GM23248 (cell line): ENCODE results near the gene MPND. TPM values are rescaled to one million over a fixed set of nuclear protein-coding genes. Genes with fewer than 3 reads are reported as not detected.

Experiments
- DNase-seq: peaks from one replicate; pipeline ENCODE4 v3.0.0-alpha.2; 2015
- H2AFZ ChIP-seq: fragments of 200-600 bp; sonication (generic); 2 replicates; pipeline ENCODE4 v1.6.1; 2016; ENCODE audit warnings: antibody characterized with exemption
- H3F3A ChIP-seq: fragments of 200-600 bp; sonication (generic); 2 replicates; pipeline ENCODE4 v1.6.1; 2016; ENCODE audit warnings: mild to moderate bottlenecking, antibody characterized with exemption, mixed run types; ENCODE audit not compliant: insufficient read depth
- H3K27ac ChIP-seq: fragments of 200-600 bp; sonication (generic); 2 replicates; pipeline ENCODE4 v1.5.1; 2016; ENCODE audit warnings: mild to moderate bottlenecking
- H3K27me3 ChIP-seq: fragments of 200-600 bp; sonication (generic); replicated peaks from 2 replicates; pipeline ENCODE4 v1.6.1; 2016; ENCODE audit warnings: mild to moderate bottlenecking; ENCODE audit not compliant: insufficient read depth
- H3K36me3 ChIP-seq: fragments of 200-600 bp; sonication (generic); 2 replicates; pipeline ENCODE4 v1.6.1; 2016; ENCODE audit warnings: low read depth, mild to moderate bottlenecking
- H3K4me1 ChIP-seq: fragments of 200-600 bp; sonication (generic); 2 replicates; pipeline ENCODE4 v1.6.1; 2016; ENCODE audit warnings: mild to moderate bottlenecking; ENCODE audit not compliant: insufficient read depth
- H3K4me2 ChIP-seq: fragments of 200-600 bp; sonication (generic); one replicate; pipeline ENCODE4 v1.6.1; 2016; ENCODE audit warnings: mild to moderate bottlenecking; ENCODE audit not compliant: unreplicated experiment
- H3K4me3 ChIP-seq: fragments of 200-600 bp; sonication (generic); 2 replicates; pipeline ENCODE4 v1.5.1; 2016; ENCODE audit warnings: mild to moderate bottlenecking
- H3K79me2 ChIP-seq: fragments of 200-600 bp; sonication (generic); 2 replicates; pipeline ENCODE4 v1.6.1; 2016; ENCODE audit warnings: mild to moderate bottlenecking; ENCODE audit not compliant: insufficient read depth
- H3K9ac ChIP-seq: fragments of 200-600 bp; sonication (generic); 2 replicates; pipeline ENCODE4 v1.6.1; 2016; ENCODE audit warnings: mild to moderate bottlenecking
- H3K9me2 ChIP-seq: fragments of 200-600 bp; sonication (generic); 2 replicates; pipeline ENCODE4 v1.6.1; 2016; ENCODE audit warnings: mixed run types, mild to moderate bottlenecking, moderate library complexity; ENCODE audit not compliant: insufficient read depth
- H3K9me3 ChIP-seq: fragments of 200-600 bp; sonication (generic); one replicate; pipeline ENCODE4 v1.6.1; 2017; ENCODE audit warnings: low read depth
- H4K20me1 ChIP-seq: fragments of 200-600 bp; sonication (generic); 2 replicates; pipeline ENCODE4 v1.6.0; 2016; ENCODE audit not compliant: insufficient read depth
- EZH2 ChIP-seq: fragments of 200-600 bp; sonication (generic); IDR thresholded peaks from 2 replicates; pipeline ENCODE4 v1.6.1; 2018; ENCODE audit warnings: antibody characterized with exemption, mild to moderate bottlenecking; ENCODE audit not compliant: insufficient read depth, poor library complexity, severe bottlenecking
- EZH2phosphoT487 ChIP-seq: fragments of 200-600 bp; sonication (generic); IDR thresholded peaks from 2 replicates; pipeline ENCODE4 v1.6.1; 2018; ENCODE audit warnings: antibody characterized with exemption, moderate library complexity, mild to moderate bottlenecking, low read depth; ENCODE audit not compliant: insufficient read depth
- WGBS, 2 experiments: methylation state at CpG; one replicate each; pipeline ENCODE4 v1.1.6; 2015 to 2017; ENCODE audit warnings: low lambda C conversion rate in 2 of 2, low coverage in 1 of 2; ENCODE audit errors: missing lambda C conversion rate in 2 of 2; 5-methylcytosine and 5-hydroxymethylcytosine counted together
- in situ Hi-C: fragments of 300-500 bp; cut with MboI; formaldehyde crosslinking; loops from 2 replicates; pipeline ENCODE4 v1.15.0; 2020
- polyA plus RNA-seq: library from polyadenylated mRNA; unstranded; fragments of >200 nt; fragmentation: Nextera tagmentation; extraction: Ambion mirVana; gene quantifications from 2 replicates; pipeline ENCODE4 v1.2.1, GENCODE V29; 2016
- total RNA-seq: library from RNA; depleted of rRNA; stranded (reverse); fragments of >200 nt; shearing (Covaris generic); gene quantifications from 2 replicates; pipeline ENCODE4 v1.2.3, GENCODE V29; 2014

The MPND gene
- total and polyA plus RNA-seq, 2 experiments from 2014 or later = 3.0 to 8.4 TPM

DNA sequence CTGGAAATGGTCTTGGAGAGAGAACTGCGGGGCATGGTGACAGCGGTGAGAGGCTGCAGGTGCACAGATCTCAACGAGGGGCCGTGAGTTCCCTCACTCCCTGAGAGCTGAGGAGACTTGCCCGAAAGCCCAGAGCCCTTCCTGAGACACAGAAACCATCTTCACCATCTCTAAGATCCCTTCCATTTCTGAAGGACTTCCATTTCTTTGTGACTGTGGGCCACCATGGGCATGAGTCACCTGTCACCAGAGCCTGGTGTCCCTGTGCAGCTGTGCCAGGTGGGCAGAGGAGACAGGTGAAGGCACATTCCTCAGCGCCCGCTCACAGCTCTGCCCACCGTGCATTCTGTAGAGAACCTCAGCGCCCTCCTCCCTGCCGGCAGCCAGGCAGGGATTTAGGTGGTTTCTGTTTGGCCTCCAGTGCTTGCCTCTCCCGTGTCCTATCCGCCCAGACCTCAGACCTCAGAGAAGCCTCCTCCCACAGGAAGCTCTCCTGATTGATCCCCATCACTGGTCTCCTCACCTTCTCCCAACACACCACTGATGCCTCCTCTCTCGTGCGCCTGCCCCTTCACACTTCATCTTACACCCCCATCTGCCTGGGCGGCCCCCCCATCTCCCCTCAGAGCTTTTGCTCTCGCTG is 32.8 kb downstream of the MPND start:
- Histone ChIP-seq H3F3A (peaks cover 48% of the 10 kb centered on the region), H3K27me3 (no peaks in the 10 kb centered on the region), H3K4me1 (peaks cover 64% of the 10 kb centered on the region), H3K27ac (peak overlapping the region; percentile 97), H3K4me3 (no peak overlapping the region), H3K79me2 (peaks cover 88% of the 10 kb centered on the region), H3K9me3 (no peaks in the 10 kb centered on the region), H3K9ac (peak overlapping the region; percentile 86), H4K20me1 (no peaks in the 10 kb centered on the region; the same call in 1 of the 2 replicates), H3K9me2 (no peaks in the 10 kb centered on the region), H3K4me2 (peak overlapping the region; percentile 22), H3K36me3 (no peaks in the 10 kb centered on the region), H2AFZ (no peak overlapping the region)
- 66 to 70% methylated on average over 15 to 16 of the region's 16 CpGs for WGBS, 2 experiments
- TF ChIP-seq EZH2phosphoT487 (no peak), EZH2 (no peak)
- in situ Hi-C loops = no loop called here
- DNase-seq = no peak

DNA sequence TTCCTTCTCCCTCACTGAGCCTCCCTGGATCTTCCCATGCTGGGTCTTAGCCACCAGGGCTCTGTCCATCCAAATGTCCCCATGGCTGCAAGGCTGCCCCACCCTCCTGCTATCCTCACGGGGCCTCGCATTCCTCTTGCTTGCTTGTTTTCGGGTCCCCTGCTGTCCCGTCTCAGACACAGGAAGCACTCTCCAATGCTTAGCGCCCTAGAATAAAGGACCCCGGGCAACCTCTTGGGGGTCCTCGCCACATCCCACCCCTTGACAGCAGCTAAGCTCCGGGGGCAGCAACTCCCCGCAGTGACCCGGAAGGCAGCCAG is 33.3 kb downstream of the MPND start:
- Histone ChIP-seq H3K4me1 (peaks cover 60% of the 10 kb centered on the region), H3K27ac (peak overlapping the region; percentile 97), H3K4me3 (no peak overlapping the region), H3K9me2 (no peaks in the 10 kb centered on the region), H3K79me2 (peaks cover 88% of the 10 kb centered on the region), H3K36me3 (no peaks in the 10 kb centered on the region), H3K4me2 (peak overlapping the region; percentile 22), H3K27me3 (no peaks in the 10 kb centered on the region), H4K20me1 (no peaks in the 10 kb centered on the region; the same call in 1 of the 2 replicates), H3F3A (peaks cover 43% of the 10 kb centered on the region), H3K9me3 (no peaks in the 10 kb centered on the region), H2AFZ (no peak overlapping the region), H3K9ac (peak overlapping the region; percentile 41; the same call in 1 of the 2 replicates)
- no peak for DNase-seq
- in situ Hi-C loops = no loop called here
- WGBS, 2 experiments = 40 to 44% methylated on average over 10 of the region's 10 CpGs
- TF ChIP-seq EZH2phosphoT487 (no peak), EZH2 (no peak)

DNA sequence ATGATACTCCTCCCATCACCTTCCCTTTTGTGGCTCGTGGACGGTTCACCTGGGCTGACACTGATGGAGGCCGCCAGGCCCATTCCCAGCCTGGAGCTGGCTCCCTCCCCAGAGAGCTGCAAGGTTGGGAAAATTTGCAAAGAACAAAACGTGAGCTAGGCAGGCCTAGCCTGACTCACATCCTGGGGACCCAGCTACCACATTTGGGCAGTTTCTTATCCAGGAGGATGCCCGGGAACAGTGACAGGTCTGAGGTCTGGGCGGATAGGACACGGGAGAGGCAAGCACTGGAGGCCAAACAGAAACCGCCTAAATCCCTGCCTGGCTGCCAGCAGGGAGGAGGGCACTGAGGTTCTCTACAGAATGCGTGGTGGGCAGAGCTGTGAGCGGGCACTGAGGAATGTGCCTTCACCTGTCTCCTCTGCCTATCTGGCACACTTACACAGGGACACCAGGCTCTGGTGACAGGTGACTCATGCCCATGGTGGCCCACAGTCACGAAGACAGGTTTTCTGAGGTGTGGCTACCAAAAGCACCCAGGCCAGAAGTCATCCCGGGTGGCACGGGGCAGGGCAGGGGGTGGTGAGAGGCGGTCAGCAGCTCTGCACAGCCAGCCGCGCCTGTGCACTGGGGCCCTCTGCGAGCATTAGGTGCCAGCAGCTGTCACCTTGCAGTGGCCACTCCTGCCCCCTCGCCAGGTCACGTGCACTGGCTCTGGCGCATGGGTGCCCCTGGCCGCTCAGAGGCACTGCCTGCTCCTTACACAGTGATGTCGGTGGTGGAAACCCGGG is 33.8 kb downstream of the MPND start:
- in situ Hi-C loops = no loop called here
- 51 to 54% methylated on average over 20 to 23 of the region's 23 CpGs for WGBS, 2 experiments
- Histone ChIP-seq H4K20me1 (no peaks in the 10 kb centered on the region; the same call in 1 of the 2 replicates), H3K27me3 (no peaks in the 10 kb centered on the region), H2AFZ (no peak overlapping the region), H3K4me1 (peaks cover 55% of the 10 kb centered on the region), H3K4me2 (peak overlapping the region; percentile 22), H3F3A (peaks cover 37% of the 10 kb centered on the region), H3K9me2 (no peaks in the 10 kb centered on the region), H3K4me3 (no peak overlapping the region), H3K9ac (peak overlapping the region; percentile 41; the same call in 1 of the 2 replicates), H3K36me3 (no peaks in the 10 kb centered on the region), H3K27ac (peak overlapping the region; percentile 97), H3K79me2 (peaks cover 88% of the 10 kb centered on the region), H3K9me3 (no peaks in the 10 kb centered on the region)
- no peak for TF ChIP-seq EZH2phosphoT487
- no peak for TF ChIP-seq EZH2
- peak; percentile 69 for DNase-seq

DNA sequence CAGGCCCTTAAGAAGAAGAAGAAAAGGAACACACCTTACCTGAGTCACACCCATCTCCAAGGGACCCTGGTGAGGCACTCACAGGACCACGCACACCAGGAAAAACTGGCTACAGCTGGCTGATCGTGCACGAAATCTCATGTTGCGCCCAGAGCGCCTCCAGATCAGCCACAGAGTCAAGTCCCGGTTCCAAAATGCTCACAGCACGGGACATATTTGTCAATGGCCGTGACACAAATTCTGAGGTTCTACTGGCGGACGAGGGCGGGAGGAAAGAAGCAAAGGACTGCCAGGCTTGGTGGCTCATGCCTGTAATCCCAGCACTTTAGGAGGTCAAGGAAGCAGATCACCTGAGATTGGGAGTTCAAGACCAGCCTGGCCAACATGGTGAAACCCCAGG is 35.5 kb downstream of the MPND start:
- no peaks in the 10 kb centered on the region for H3K9me3 ChIP-seq
- no peak overlapping the region for H2AFZ ChIP-seq
- no peak overlapping the region for H3K4me3 ChIP-seq
- no peak overlapping the region for H3K9ac ChIP-seq
- no peak overlapping the region for H3K27ac ChIP-seq
- no peaks in the 10 kb centered on the region for H3K36me3 ChIP-seq
- peaks cover 38% of the 10 kb centered on the region for H3K4me1 ChIP-seq
- TF ChIP-seq EZH2 (no peak), EZH2phosphoT487 (no peak)
- no peaks in the 10 kb centered on the region for H3K27me3 ChIP-seq
- peaks cover 91% of the 10 kb centered on the region for H3K79me2 ChIP-seq
- DNase-seq = no peak
- in situ Hi-C loops = no loop called here
- H3K4me2 ChIP-seq = no peak overlapping the region
- no peaks in the 10 kb centered on the region for H3K9me2 ChIP-seq
- peaks cover 31% of the 10 kb centered on the region for H3F3A ChIP-seq
- WGBS, 2 experiments = 77 to 82% methylated on average over 11 of the region's 11 CpGs
- no peaks in the 10 kb centered on the region; the same call in 1 of the 2 replicates for H4K20me1 ChIP-seq
